Measurements from ENCODE around the gene CARHSP1.
A peak's percentile ranks its signal among the peaks of the same experiment; 100 is the strongest.
"Not testable (repeated sequence)": the region's sequence is repeated elsewhere in the genome, so short reads cannot be mapped to it uniquely, and the experiment has no call there.

The CARHSP1 gene

GRCh38 chr16:8828541-8829165 lies 40.2 kb downstream of the CARHSP1 start:
- DNase-seq (ENCODE audit: low spot score): no peak

GRCh38 chr16:8826278-8826879 lies 42.4 kb downstream of the CARHSP1 start:
- no peak for DNase-seq (ENCODE audit: low spot score)

DNA sequence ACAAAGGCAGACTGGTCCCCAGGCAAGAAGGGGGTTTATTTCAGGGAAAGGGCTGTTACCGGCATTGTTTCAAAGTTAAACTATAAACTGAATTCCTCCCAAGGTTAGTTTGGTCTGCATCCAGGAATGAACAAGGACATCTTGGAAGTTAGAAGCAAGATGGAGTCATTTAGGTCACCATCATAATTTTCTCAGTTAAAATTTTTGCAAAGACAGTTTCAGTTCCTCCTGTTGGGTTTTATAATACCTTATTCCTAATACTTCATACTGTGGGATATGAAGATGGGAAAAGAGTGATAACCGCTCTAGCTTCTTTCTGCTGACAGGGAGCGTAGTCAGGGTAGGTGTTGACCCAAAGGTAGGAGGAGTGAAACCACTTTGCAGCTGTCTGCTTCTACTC lies 46.4 kb downstream of the CARHSP1 start:
- DNase-seq (ENCODE audit: low spot score): no peak

- DNase-seq (ENCODE audit: low spot score): no peak
Observed at GRCh38 chr16:8819411-8820034, 49.3 kb downstream of the CARHSP1 start.

DNA sequence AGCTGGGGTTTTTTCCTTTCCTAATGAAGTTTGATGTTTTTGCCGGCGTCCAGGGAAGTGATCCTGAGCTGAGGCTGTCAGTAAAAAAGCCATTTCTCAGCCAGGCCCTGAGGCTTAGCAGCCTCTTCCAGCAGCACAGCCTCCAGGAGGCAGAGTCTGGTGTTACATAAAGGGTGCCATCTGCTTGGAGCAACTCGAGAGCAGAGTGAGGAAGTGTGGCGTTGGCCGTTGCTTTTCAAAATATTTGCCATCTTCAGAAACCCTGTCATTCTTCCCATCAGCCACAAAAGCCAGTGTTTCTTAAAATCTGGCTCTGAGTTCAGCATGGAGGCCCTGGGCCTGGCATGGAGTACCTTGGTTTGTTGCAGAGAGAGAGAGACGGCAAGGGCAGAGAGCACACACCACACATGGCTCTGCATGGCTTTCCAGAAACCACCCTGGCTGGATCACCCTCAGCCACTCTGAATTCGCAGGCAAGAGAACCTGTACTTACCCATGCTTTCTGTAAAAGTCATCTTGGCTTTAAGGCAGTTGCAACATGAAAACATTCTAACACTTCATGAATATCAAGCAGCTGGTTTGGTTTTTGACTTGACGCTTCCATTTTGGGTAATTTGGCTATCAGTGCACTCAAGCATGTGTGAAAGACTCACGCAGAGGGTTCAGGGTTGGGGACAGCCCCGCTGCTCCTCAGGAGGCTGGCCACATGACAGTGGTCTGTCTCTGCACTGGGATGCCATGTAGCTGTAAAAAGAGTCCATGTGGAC lies 50.1 kb downstream of the CARHSP1 start:
- no peak for DNase-seq (ENCODE audit: low spot score)

DNA sequence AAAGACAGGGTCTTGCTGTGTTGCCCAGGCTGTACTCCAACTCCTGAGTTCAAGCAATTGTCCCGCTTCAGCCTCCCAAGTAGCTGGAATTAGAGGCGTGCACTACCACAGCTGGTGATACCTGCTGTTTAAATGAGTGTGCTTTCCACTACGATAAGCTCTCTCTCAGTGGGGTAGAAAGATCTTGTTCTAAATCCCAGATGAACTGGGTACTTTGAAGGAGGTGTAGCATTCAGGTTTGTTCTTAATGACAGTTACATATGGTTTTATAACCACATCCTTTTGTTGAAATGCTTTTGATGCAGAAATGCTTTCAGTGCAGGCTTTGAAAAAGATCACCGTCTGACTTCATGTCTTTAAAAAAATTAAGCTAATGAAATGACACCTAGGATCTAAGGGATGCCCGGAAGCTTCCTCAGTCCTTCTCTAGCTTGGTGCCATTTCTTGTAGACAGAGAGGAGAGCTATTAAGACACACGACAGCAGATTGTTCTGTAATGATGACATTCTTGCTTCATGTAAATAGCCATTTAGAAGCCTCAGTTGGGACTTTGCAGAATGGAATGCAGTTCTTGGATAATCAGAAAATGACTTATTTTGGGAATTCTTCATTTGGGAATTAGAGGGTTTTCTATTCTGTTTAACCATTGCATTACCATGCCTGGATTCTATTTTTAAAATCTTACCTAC lies 51.7 kb downstream of the CARHSP1 start:
- DNase-seq (ENCODE audit: low spot score): peak; percentile 11

DNA sequence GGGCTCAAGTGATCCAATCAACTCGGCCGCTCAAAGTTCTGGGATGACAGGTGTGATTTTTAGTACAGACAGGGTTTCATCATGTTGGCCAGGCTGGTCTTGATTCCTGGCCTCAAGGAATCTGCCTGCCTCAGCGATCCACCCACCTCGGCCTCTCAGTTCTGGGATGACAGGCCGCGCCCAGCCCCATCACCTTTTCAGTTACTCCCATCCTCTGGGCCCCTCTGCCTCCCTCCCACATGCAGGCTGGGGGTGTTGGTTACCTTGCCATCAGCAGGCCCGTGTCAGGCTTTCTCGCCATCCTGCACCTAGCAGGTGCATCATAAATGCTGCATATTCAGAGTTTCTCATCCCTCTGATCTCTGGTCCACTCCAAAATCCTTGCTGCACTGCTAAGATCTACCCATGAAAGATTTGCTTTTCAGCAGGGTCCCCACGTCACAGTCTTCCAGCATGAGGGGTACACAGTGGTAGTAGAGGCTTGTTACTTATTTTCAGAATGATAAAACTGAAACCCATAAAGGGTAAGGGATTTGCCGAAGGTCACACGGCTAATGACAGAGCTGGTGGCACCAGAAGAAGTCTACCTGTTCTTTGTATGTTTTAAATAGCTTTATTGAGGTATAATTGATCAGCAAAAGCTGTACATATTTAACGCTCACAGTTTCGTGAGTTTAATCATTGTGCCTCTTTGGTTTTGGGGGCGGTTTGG lies 54.6 kb downstream of the CARHSP1 start:
- DNase-seq (ENCODE audit: low spot score): no peak

GRCh38 chr16:8812162-8812843 lies 56.5 kb downstream of the CARHSP1 start:
- no peak for DNase-seq (ENCODE audit: low spot score)

DNA sequence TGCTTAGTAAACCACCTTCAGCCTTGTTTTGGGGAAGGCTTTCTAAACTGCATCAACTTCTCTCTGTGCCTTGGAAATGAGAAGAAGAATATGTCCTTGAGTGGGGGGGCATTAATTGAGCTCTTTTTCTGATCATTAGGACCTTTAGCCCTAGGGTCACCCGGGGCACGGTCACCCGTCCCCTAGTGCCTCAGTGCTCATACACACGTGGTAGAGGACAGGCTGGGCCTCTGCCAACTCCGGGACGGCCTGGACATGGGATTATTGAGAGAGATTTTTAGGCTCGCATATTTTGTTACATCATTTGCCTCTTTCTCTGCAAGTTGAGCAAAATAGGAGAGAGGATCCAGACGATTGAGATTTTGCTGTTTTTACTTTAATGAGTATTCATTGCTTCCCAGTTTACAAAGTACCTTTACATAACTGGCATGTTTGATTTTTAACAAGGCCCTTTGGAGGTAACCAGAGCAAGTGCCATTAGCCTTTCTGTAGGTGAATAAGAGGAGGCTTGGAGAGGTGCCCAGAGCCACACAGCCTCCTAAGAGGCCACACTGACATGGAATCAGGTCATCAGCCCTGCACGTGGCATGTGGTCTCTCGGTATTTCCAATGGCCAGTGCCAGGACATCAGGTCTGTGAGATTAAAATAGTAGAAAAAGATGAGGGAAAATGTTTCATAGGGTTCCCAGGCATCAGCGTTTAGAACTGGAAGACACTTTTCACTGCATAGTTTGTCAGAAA lies 60.0 kb downstream of the CARHSP1 start:
- DNase-seq (ENCODE audit: low spot score): no peak

GRCh38 chr16:8808009-8808408 lies 60.8 kb downstream of the CARHSP1 start:
- DNase-seq (ENCODE audit: low spot score): no peak

GRCh38 chr16:8807189-8807588 lies 61.6 kb downstream of the CARHSP1 start:
- no peak for DNase-seq (ENCODE audit: low spot score)

DNA sequence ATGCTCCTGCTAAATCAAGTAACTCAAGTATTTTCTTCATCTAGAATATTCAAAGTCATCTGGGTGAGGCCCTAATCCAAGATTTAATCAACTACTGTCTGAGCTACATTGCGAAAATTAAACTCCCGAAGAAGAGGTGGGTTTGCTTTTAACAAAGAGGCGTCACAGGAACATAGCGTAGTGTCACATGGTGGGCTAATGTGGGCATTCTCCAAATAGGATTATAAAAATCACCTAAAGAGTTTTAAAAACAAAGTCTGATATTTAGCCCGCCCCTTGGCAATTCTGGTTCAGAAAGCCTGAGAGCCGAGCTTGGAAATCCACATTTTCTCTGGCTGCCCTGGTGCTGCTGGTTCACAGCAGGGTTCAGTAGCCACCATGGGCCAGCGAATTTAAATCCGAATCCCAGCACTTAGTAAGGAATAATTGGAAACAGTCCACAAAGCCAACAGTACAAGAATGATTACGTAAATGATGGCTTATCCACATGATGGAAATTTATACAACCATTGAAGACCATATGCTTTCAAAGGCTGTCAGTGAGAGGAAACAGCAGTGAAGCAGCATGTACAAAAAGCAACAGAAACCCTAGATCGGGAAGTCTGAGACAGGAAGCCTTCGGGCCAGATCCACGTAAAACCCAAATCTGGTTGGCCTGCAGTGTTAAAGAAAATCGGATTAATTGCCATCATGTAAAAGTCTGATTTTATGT lies 62.4 kb downstream of the CARHSP1 start:
- DNase-seq (ENCODE audit: low spot score): no peak

- DNase-seq (ENCODE audit: low spot score): no peak
Observed at GRCh38 chr16:8804313-8804712, 64.5 kb downstream of the CARHSP1 start.

DNA sequence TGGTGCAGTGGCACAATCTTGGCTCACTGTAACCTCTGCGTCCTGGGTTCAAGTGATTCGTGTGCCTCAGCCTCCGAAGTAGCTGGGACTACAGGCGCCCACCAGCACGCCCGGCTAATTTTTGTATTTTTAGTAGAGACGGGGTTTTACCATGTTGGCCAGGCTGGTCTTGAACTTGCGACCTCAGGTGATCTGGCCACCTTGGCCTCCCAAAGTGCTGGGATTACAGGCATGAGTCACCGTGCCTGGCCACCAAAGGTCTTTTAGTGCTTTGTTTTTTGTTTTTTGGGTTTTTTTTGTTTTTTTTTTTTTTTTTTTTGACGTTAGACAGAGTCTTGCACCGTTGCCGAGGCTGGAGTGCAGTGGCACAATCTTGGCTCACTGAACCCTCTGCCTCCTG lies 65.1 kb downstream of the CARHSP1 start:
- DNase-seq (ENCODE audit: low spot score): not testable (repeated sequence)

Measured in activated CD4-positive, alpha-beta T cell treated with anti-CD3 and anti-CD28 coated beads, Interleukin-2, Interleukin-4, amounts not matched to agents 100 ng/mL and 50 ng/mL, durations not matched to agents 16 hours and 8 hours (primary cell).